Loucy (cell line): ENCODE data around the gene MAP3K5.

Experiments
- EZH2phosphoT487 ChIP-seq: fragments of 200-600 bp; IDR thresholded peaks from 2 replicates; pipeline ENCODE4 v1.6.1; 2018; ENCODE audit warnings: antibody characterized with exemption, mild to moderate bottlenecking, moderate library complexity, borderline replicate concordance
- TF ChIP-seq, protein P1 (sequence below): fragments of 200-600 bp; sonication (generic); conservative IDR thresholded peaks from 2 replicates; pipeline ENCODE4 v1.5.1; 2014; ENCODE audit warnings: mild to moderate bottlenecking, antibody characterized with exemption, low read length

DNA sequence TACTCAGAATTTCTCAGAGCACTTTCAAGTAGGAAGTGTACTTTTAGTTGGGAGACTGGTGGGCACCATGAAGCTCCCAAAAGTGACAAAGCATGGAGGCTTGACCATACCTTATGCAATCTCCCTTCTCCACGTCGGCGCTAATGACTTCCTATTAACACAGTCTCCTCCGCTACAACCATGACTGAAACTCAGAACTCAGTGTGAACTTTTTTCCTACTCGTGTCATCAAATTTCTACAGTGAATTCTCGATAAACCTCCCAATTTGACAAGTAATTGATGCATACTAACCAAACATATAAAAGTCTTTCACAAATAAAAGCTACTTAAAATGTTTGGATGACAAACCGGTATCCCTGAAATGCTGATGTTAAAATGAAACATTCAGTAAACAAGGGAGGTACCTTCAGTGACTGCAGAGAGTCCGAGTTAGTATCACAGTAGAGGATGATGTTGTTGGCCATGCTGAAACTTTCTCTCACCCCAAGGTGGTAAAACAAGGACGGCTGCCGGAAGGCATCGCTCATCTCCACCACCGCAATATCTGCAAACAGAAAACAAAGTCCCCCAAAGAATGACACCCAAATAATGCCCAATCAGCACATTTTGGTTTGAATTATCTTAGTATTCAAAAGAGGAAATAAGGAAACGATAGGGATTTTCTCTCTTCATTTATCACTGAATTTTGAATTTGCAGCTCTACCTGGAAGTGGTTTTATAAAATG lies 72.1 kb downstream of the MAP3K5 start:
- TF ChIP-seq, protein P1, sequence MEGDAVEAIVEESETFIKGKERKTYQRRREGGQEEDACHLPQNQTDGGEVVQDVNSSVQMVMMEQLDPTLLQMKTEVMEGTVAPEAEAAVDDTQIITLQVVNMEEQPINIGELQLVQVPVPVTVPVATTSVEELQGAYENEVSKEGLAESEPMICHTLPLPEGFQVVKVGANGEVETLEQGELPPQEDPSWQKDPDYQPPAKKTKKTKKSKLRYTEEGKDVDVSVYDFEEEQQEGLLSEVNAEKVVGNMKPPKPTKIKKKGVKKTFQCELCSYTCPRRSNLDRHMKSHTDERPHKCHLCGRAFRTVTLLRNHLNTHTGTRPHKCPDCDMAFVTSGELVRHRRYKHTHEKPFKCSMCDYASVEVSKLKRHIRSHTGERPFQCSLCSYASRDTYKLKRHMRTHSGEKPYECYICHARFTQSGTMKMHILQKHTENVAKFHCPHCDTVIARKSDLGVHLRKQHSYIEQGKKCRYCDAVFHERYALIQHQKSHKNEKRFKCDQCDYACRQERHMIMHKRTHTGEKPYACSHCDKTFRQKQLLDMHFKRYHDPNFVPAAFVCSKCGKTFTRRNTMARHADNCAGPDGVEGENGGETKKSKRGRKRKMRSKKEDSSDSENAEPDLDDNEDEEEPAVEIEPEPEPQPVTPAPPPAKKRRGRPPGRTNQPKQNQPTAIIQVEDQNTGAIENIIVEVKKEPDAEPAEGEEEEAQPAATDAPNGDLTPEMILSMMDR, result no peak
- TF ChIP-seq EZH2phosphoT487, result no peak
